CD4-positive, alpha-beta T cell treated with Interleukin-6 for 4 hours (primary cell): ENCODE data around the gene NRM.
"Not testable (repeated sequence)": the region's sequence is repeated elsewhere in the genome, so short reads cannot be mapped to it uniquely, and the experiment has no call there.

Experiments used
- DNase-seq: peaks from one replicate; pipeline ENCODE4 v3.0.0-alpha.2; 2020; ENCODE audit warnings: mixed read lengths

NRM gene

GRCh38 chr6:30664994-30665767 is 25.6 kb downstream of the NRM start:
- DNase-seq = no peak

- not testable (repeated sequence) for DNase-seq
Measured at GRCh38 chr6:30657922-30658321, 32.9 kb downstream of the NRM start.

GRCh38 chr6:30657454-30657853 is 33.3 kb downstream of the NRM start:
- DNase-seq = no peak

- DNase-seq = no peak
Measured at GRCh38 chr6:30656513-30656912, 34.3 kb downstream of the NRM start.

- no peak for DNase-seq
Measured at GRCh38 chr6:30655743-30656094, 35.1 kb downstream of the NRM start.

GRCh38 chr6:30654798-30655742 is 35.7 kb downstream of the NRM start:
- DNase-seq = no peak

- DNase-seq = no peak
Measured at GRCh38 chr6:30651143-30651542, 39.6 kb downstream of the NRM start.

GRCh38 chr6:30647242-30648116 is 43.3 kb downstream of the NRM start:
- DNase-seq = peak; percentile 87

- DNase-seq = peak; percentile 97
Measured at GRCh38 chr6:30646450-30647241, 44.1 kb downstream of the NRM start, which contains the start of gene C6orf136. C6orf136 (plus strand) TSS chr6:30647133; CDS start chr6:30647232, 99 bp downstream.

GRCh38 chr6:30645989-30646388 is 44.8 kb downstream of the NRM start:
- DNase-seq = no peak

- no peak for DNase-seq
Measured at GRCh38 chr6:30644769-30645168, 46.0 kb downstream of the NRM start.

GRCh38 chr6:30643656-30644055 is 47.1 kb downstream of the NRM start:
- DNase-seq = no peak

- peak; percentile 12 for DNase-seq
Measured at GRCh38 chr6:30641048-30641447, 49.7 kb downstream of the NRM start.

GRCh38 chr6:30640481-30640880 is 50.3 kb downstream of the NRM start:
- no peak for DNase-seq
